Stimulated activated CD8-positive, alpha-beta memory T cell treated with anti-CD3 and anti-CD28 coated beads, Interleukin-2, amount 100 ng/mL, for 1 hour (primary cell): ENCODE data around the gene PCSK1.
"Not testable (repeated sequence)": the region's sequence is repeated elsewhere in the genome, so short reads cannot be mapped to it uniquely, and the experiment has no call there.

Source experiments
- DNase-seq, 2 donors: peaks; one replicate each; pipeline ENCODE4 v3.0.0-alpha.2; 2020; ENCODE audit warnings: low read depth in 2 of 2

PCSK1 gene

GRCh38 chr5:96426831-96427230 is 6.2 kb downstream of the PCSK1 start:
- no peak for DNase-seq

GRCh38 chr5:96425443-96425842 is 7.6 kb downstream of the PCSK1 start:
- no peak for DNase-seq

DNA sequence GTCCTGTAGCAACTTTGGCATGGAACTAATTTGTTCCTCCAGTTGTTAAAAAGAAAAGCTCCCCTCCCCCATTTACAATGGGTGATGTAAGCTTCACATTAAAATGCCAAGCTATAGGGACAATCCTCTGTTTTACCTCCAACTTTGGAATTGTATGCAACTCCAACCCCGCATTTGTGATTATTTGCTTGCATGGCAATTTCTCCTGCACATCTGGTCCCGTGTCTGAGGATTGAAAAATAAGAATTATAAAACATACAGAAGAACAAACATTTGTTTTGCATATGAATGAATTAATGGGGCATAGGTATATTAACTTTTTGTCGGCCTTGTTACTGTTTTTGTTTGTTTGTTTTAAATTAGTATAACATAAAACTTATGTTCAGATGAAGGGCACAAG is 17.2 kb downstream of the PCSK1 start:
- no peak for DNase-seq

- DNase-seq, result no peak
Measured at GRCh38 chr5:96412868-96413449, 20.1 kb downstream of the PCSK1 start.

- DNase-seq, result no peak
Measured at GRCh38 chr5:96410013-96410412, 23.0 kb downstream of the PCSK1 start.

GRCh38 chr5:96408841-96409538 is 24.1 kb downstream of the PCSK1 start:
- DNase-seq, result no peak

- no peak for DNase-seq
Measured at GRCh38 chr5:96408210-96408777, 24.8 kb downstream of the PCSK1 start.

GRCh38 chr5:96407436-96407835 is 25.6 kb downstream of the PCSK1 start:
- no peak for DNase-seq

DNA sequence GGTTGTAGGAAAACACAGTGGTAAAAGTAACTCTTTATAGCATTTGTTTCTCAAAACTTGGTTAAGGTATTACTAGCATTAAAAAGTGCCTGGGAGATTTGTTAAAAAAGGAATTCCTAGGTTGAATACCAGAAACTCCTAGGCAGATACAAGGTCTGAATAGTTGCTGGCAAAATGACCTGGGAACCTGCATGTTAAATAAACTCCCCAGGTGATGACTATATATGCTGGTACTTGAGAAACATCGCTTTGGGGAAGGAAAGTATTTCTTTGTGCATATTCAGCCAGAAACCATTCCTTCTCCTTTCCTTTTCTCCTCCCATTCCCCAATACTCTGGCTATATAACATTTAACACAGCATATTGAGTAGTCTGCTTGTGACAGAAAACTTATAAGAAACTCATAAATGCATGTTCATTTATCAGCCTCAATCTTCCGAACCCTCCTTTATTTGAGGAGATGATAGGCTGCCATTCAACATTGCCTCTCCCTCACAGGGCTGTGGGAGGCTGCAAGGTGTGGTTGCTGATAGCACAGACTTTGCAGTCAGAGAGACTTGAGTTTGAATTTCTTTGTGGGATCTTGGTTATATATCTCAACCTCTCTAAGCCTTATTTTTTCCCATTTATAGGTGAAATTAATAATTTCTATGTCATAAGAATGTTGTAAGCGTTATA is 28.7 kb downstream of the PCSK1 start:
- DNase-seq, result no peak

GRCh38 chr5:96402500-96402899 is 30.5 kb downstream of the PCSK1 start:
- DNase-seq, result no peak

DNA sequence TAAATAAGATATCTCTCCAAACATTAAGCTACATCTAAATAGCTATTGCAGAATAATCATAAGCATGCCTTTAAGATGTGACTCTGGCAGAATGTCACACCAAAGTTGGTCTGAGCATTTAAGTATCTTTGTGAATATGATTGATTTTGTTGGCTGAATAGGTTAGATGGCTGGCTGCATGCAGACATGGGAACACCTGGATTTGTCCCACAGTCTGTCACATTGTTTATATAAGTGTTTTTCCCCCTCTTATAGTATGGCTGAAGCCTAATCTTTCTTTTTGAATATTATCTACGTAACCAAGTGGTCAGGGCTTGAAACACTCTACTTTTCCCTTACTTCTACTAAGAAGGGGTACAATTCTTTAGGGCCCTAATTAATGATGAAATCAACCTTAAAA is 36.2 kb downstream of the PCSK1 start:
- DNase-seq, result no peak

- not testable (repeated sequence) for DNase-seq
Measured at GRCh38 chr5:96395295-96395694, 37.8 kb downstream of the PCSK1 start.

DNA sequence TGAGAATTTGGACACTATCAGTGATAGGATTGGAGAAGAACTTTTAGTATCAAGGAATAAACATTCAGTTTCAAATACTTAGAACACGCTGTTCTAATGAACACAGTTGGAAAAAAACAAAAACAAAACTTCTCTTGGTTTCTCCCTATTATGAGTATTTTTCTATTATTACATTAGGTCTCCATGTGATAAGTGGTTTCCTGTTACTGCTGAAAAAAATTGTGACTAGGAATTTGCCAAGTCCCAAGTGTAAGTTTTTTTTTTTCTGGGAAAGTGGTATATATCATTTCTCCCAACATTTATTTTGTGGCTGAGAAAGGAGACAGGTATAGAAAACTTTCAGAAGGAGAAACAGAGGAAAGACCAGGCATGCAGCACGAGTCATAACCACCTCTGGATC is 41.1 kb downstream of the PCSK1 start:
- no peak for DNase-seq

- no peak for DNase-seq
Measured at GRCh38 chr5:96388176-96388575, 44.9 kb downstream of the PCSK1 start.

GRCh38 chr5:96387616-96388015 is 45.4 kb downstream of the PCSK1 start:
- DNase-seq, result no peak

DNA sequence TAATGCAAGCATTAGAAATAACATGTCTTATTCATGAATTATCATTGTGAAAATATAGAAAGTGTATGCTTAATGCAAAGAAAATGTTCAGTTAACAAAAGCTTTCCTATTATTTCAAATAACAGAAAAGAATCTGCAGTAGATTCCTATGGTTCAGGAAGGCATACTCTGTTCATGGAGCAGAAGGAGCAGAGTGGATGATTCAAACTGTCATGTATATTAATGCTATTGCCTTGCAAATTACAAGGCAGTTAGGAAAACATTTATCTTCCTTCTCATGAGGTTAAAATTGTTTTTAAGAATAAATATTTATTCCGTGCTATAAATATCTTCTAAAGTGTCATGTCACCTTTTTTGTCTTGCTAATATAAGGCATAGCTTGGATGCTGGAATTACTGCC is 47.5 kb downstream of the PCSK1 start:
- no peak for DNase-seq

GRCh38 chr5:96384353-96384752 is 48.7 kb downstream of the PCSK1 start:
- DNase-seq, result no peak

DNA sequence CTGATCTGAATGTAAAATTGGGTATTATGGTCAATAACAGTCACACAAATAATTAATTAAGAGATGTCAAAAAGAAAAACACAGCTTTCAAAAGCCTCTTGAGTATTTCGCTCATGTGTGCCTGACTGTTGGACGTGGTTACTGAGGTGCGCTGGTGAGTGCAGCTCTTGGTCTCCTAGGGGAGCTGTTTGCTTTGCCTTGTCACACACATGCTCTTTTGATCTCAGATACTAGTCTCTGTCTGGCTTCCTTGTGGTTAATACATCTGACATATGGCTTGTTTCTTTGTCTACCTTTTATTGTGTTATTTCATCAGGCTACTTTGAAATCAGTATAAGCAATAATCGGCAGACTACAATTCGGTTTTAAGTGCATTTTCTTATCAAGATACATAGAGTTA is 51.5 kb downstream of the PCSK1 start:
- DNase-seq, result no peak

- no peak for DNase-seq
Measured at GRCh38 chr5:96379896-96380295, 53.2 kb downstream of the PCSK1 start.

GRCh38 chr5:96377597-96377996 is 55.5 kb downstream of the PCSK1 start:
- DNase-seq, result no peak

DNA sequence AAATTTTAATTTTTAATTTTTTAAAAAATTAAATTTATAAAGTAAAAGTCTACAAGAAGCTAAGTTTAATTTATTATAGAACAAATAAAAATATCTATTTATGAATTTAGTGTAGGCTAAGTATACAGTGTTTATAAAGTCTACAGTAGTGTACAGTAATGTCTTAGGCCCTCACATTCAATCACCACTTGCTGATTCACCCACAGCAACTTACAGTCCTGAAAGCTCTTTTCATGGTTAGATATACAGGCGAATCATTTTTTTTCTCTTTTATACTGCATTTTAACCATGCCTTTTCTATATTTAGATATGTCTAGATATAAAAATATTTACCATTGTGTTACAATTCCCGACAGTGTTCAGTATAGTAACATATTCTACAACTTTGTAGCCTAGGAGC is 55.9 kb downstream of the PCSK1 start:
- DNase-seq, result no peak

DNA sequence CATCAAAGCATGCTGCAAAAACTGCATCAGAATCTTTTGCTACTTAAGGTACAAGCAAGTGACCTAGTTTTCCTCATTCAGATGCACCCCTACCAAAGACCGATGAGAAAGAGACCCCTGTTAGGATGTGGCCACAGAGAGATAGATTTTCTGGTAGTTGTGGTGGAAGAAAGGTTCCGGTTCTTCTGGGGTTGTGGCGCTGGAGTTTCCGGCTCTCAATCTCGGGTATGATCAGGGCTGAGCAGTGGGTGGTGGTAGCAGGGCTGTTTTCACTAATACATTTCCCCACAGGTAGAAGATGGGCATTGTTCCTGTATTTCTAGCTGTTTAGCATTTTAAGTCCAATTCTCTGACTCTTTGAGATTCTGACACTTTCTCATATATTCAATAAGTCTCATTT is 58.4 kb downstream of the PCSK1 start:
- no peak for DNase-seq

GRCh38 chr5:96373381-96373733 is 59.7 kb downstream of the PCSK1 start:
- DNase-seq, result no peak
